NB4 (cell line): ENCODE results near the gene ANKRD50.

Experiments used
- DNase-seq: peaks from one replicate; pipeline ENCODE4 v3.0.0; 2010; ENCODE audit warnings: low read depth
- H3K4me3 ChIP-seq: one replicate; pipeline ENCODE4 v1.5.1; 2011; ENCODE audit warnings: mild to moderate bottlenecking, low read depth, low read length, moderate library complexity
- CTCF ChIP-seq: IDR thresholded peaks from one replicate; pipeline ENCODE4 v1.5.1; 2012; ENCODE audit warnings: low read depth, low read length
- MYC ChIP-seq: IDR thresholded peaks from 2 replicates; pipeline ENCODE4 v1.6.1; 2011; ENCODE audit warnings: low read depth, low read length
- POLR2A ChIP-seq: IDR thresholded peaks from 2 replicates; pipeline ENCODE4 v1.6.1; 2011; ENCODE audit warnings: mild to moderate bottlenecking; ENCODE audit not compliant: insufficient read length; ENCODE audit errors: extremely low read depth
- TF ChIP-seq, protein P1 (sequence below): IDR thresholded peaks from 2 replicates; pipeline ENCODE4 v1.6.1; 2011; ENCODE audit warnings: low read depth, low read length

Gene ANKRD50

GRCh38 chr4:124727331-124727890, 14.9 kb upstream of the ANKRD50 start:
- TF ChIP-seq, protein P1, sequence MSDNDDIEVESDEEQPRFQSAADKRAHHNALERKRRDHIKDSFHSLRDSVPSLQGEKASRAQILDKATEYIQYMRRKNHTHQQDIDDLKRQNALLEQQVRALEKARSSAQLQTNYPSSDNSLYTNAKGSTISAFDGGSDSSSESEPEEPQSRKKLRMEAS = no peak
- no peak for TF ChIP-seq MYC
- no peak for TF ChIP-seq CTCF
- no peak for TF ChIP-seq POLR2A
- H3K4me3 ChIP-seq = no peak overlapping the region
- no peak for DNase-seq

DNA sequence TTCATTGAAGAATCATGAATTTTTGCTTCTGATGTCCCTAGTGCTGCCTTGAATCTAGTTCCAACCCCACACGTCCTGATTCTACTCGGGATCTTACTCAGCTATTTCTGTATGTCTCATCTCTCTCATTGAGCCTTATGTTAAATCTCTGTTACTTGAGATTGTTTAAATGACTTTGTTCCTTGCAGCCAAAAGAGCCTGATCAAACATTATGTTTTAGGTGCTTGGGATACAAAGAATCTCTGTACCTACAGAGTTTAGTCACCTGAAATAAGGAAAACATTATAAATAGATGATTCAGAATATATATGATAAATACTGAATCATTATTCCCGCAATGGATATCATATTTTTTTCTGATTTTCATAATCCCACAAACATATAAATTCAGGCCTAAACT, 13.7 kb upstream of the ANKRD50 start:
- no peak for TF ChIP-seq POLR2A
- TF ChIP-seq, protein P1 = no peak
- no peak for TF ChIP-seq MYC
- TF ChIP-seq CTCF = no peak
- H3K4me3 ChIP-seq = no peak overlapping the region
- DNase-seq = no peak

DNA sequence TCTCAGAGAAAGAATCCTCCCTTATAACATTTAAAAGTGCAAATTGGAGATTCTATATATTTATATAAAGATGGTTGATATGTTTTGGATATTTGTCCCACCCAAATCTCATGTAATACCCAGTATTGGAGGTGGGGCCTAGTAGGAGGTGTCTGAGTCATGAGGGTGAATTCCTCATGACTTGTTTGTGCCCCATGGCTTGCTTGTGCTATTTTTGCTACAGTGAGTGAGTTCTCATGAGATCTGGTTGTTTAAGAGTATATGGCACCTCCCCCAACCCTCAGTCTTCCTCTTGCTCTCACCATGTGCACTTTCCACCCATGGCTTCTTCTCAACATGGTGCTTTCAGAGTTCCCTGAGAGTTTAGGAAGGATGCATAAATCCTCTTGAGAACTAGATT, 9.5 kb upstream of the ANKRD50 start:
- TF ChIP-seq, protein P1 = no peak
- no peak for TF ChIP-seq POLR2A
- TF ChIP-seq MYC = no peak
- TF ChIP-seq CTCF = no peak
- no peak overlapping the region for H3K4me3 ChIP-seq
- no peak for DNase-seq

GRCh38 chr4:124717101-124717500, 4.6 kb upstream of the ANKRD50 start:
- TF ChIP-seq POLR2A = no peak
- TF ChIP-seq CTCF = no peak
- TF ChIP-seq, protein P1 = no peak
- TF ChIP-seq MYC = no peak
- DNase-seq = no peak
- no peak overlapping the region for H3K4me3 ChIP-seq

- DNase-seq = peak; percentile 76
- H3K4me3 ChIP-seq = peak overlapping the region; percentile 69
- TF ChIP-seq MYC = no peak
- TF ChIP-seq, protein P1 = no peak
- TF ChIP-seq POLR2A = no peak
- peak; percentile 29 for TF ChIP-seq CTCF
Measured at GRCh38 chr4:124713185-124713592, 657 bp upstream of the ANKRD50 start.
